Activated CD8-positive, alpha-beta T cell treated with anti-CD3 and anti-CD28 coated beads for 36 hours (primary cell): ENCODE data around the gene GDAP2. TPM values are rescaled to one million over a fixed set of nuclear protein-coding genes. Genes with fewer than 3 reads are reported as not detected.

Experiments used
- ATAC-seq: fragments of 200-7000 bp; cut with Tn5 transposase; one replicate; pipeline ENCODE4 v1.10.0; 2021; ENCODE audit warnings: mild to moderate bottlenecking, moderate library complexity
- CTCF ChIA-PET: fragments of 350-600 bp; sonication (Branson Sonifier 250); formaldehyde crosslinking; loops from one replicate; lab custom pipeline; 2021; ENCODE audit warnings: antibody characterized with exemption; lab: Charles Lee
- POLR2A ChIA-PET: fragments of 350-600 bp; sonication (Branson Sonifier 250); formaldehyde crosslinking; loops from one replicate; lab custom pipeline; 2021; ENCODE audit warnings: antibody characterized with exemption; lab: Charles Lee
- DNase-seq: peaks from one replicate; pipeline ENCODE4 v3.0.0-alpha.2; 2020
- H3K27ac Mint-ChIP-seq: one replicate; pipeline ENCODE4 v1.8.0; 2021; ENCODE audit warnings: mild to moderate bottlenecking, mixed read lengths
- H3K27me3 Mint-ChIP-seq: one replicate; pipeline ENCODE4 v1.8.0; 2021; ENCODE audit warnings: mixed read lengths
- H3K36me3 Mint-ChIP-seq: one replicate; pipeline ENCODE4 v1.8.0; 2021; ENCODE audit warnings: low read depth, mixed read lengths
- H3K4me1 Mint-ChIP-seq: one replicate; pipeline ENCODE4 v1.8.0; 2021; ENCODE audit warnings: low read depth, mixed read lengths
- H3K4me3 Mint-ChIP-seq: one replicate; pipeline ENCODE4 v1.8.0; 2021; ENCODE audit warnings: mild to moderate bottlenecking, moderate library complexity, mixed read lengths
- H3K9me3 Mint-ChIP-seq: one replicate; pipeline ENCODE4 v1.8.0; 2021; ENCODE audit warnings: mixed read lengths
- CTCF ChIP-seq: fragments of 200-600 bp; IDR thresholded peaks from one replicate; pipeline ENCODE4 v1.8.0; 2022; ENCODE audit warnings: antibody characterized with exemption, mild to moderate bottlenecking
- intact Hi-C: fragments of 100-400 bp; cut with micrococcal nuclease; formaldehyde crosslinking; loops from one replicate; pipeline ENCODE4 v1.10.0; 2022
- total RNA-seq, 2 experiments: library from RNA; stranded (reverse); gene quantifications; one replicate each; pipeline ENCODE4 v1.2.3, GENCODE V29; 2021

Gene GDAP2
- total RNA-seq, 2 experiments from 2014 or later: 18.5 to 20.4 TPM

- H3K27me3 Mint-ChIP-seq: no peaks in the 10 kb centered on the region
- ChIA-PET CTCF (interaction anchor here (0.6 kb wide), 1 partner anchor 141 kb away, joined by 3 read pairs; no protein-coding TSS in a partner anchor), POLR2A (no interaction called here)
- no peak for ATAC-seq
- DNase-seq: no peak
- intact Hi-C loops: no loop called here
- peaks cover 4% of the 10 kb centered on the region for H3K4me1 Mint-ChIP-seq
- H3K4me3 Mint-ChIP-seq: no peak overlapping the region
- peaks cover 38% of the 10 kb centered on the region for H3K36me3 Mint-ChIP-seq
- H3K27ac Mint-ChIP-seq: no peak overlapping the region
- no peak for TF ChIP-seq CTCF
- H3K9me3 Mint-ChIP-seq: no peaks in the 10 kb centered on the region
Measured at GRCh38 chr1:117911051-117911450, 18.4 kb downstream of the GDAP2 start.

DNA sequence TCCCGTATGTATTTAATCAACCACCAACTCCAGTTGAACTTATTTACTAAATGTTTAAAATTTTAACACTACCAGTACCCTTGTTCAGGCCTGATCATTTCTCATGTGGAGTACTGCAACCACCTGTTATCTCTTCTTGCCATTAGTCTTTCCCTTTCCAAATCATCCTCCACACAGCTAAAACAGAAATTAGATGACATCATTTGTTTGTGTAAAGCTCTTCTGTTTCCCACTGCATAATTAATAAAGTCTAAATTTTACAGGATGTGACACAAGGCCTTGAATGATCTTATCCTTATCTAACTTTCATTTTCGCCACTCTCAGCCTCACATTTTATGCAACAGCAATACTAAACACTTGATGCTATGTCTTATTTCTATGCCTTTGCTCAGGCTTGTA, 24.4 kb downstream of the GDAP2 start:
- intact Hi-C loops: no loop called here
- ATAC-seq (no peak), DNase-seq (no peak)
- POLR2A ChIA-PET: no interaction called here
- no peaks in the 10 kb centered on the region for H3K4me1 Mint-ChIP-seq
- H3K27me3 Mint-ChIP-seq: no peaks in the 10 kb centered on the region
- TF ChIP-seq CTCF: no peak
- H3K4me3 Mint-ChIP-seq: no peak overlapping the region
- CTCF ChIA-PET: interaction anchor here (6.2 kb wide), 1 partner anchor 10 kb away, joined by 32 read pairs; no protein-coding TSS in a partner anchor
- H3K27ac Mint-ChIP-seq: no peak overlapping the region
- H3K36me3 Mint-ChIP-seq: peaks cover 38% of the 10 kb centered on the region
- no peaks in the 10 kb centered on the region for H3K9me3 Mint-ChIP-seq

GRCh38 chr1:117904485-117904884, 24.9 kb downstream of the GDAP2 start:
- Mint-ChIP-seq H3K4me1 (no peaks in the 10 kb centered on the region), H3K27me3 (no peaks in the 10 kb centered on the region), H3K36me3 (peaks cover 36% of the 10 kb centered on the region), H3K9me3 (no peaks in the 10 kb centered on the region), H3K4me3 (no peak overlapping the region), H3K27ac (no peak overlapping the region)
- intact Hi-C loops: no loop called here
- ChIA-PET POLR2A (no interaction called here), CTCF (interaction anchor here (6.2 kb wide), 1 partner anchor 9 kb away, joined by 32 read pairs; no protein-coding TSS in a partner anchor)
- TF ChIP-seq CTCF: no peak
- DNase-seq (no peak), ATAC-seq (no peak)

DNA sequence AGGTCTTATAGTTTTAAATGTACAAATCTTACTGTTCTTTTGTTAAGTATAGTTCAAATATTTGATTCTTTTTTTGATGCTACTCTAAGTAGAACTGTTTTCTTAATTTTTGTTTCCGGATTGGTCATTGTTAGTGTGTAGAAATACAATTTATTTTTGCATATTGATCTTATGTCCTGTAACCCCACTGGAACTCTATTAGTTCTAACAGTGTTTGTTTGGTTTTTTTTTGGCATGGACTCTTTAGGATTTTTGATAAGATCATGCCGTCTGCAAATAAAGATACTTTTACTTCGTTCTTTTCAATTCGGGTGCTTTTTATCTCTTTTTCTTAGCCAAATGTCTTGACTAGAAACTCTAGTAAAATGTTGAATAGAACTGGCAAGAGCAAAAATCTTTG, 26.5 kb downstream of the GDAP2 start:
- Mint-ChIP-seq H3K4me3 (no peak overlapping the region), H3K27ac (no peak overlapping the region), H3K4me1 (no peaks in the 10 kb centered on the region), H3K27me3 (no peaks in the 10 kb centered on the region), H3K9me3 (no peaks in the 10 kb centered on the region), H3K36me3 (peaks cover 39% of the 10 kb centered on the region)
- ATAC-seq (no peak), DNase-seq (no peak)
- CTCF ChIA-PET: interaction anchor here (1.6 kb wide), 1 partner anchor 15 kb away, joined by 3 read pairs; no protein-coding TSS in a partner anchor
- POLR2A ChIA-PET: no interaction called here
- intact Hi-C loops: no loop called here
- TF ChIP-seq CTCF: no peak

DNA sequence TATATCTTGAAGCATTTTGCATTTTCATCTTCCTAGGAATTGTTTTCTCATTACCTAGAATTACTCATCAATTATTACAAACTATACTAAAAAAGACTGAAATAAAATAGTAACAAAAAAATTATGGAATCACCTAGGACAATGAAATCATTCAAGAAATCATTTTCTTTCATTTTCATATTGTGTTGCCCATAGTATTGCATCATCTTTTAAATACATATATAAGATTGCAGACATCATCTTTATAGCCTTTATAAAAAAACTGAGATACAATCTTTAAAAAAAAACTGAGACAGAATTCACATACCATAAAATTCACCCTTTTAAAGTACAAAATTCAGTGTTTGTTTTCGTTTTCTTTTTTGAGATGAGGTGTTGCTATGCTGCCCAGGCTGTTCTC, 29.6 kb downstream of the GDAP2 start:
- ChIA-PET POLR2A (no interaction called here), CTCF (no interaction called here)
- intact Hi-C loops: loop anchor here (10.0 kb wide), 1 partner anchor 365 kb away; no protein-coding TSS in a partner anchor
- Mint-ChIP-seq H3K36me3 (peaks cover 28% of the 10 kb centered on the region), H3K9me3 (no peaks in the 10 kb centered on the region), H3K27me3 (no peaks in the 10 kb centered on the region), H3K27ac (peak overlapping the region; percentile 65), H3K4me3 (no peak overlapping the region), H3K4me1 (peaks cover 2% of the 10 kb centered on the region)
- ATAC-seq: no peak
- no peak for DNase-seq
- no peak for TF ChIP-seq CTCF
